Stimulated activated memory B cell treated with anti-CD40 and anti-IgM and Interleukin-4, amounts not matched to agents 10 μg/mL and 1 μg/mL and 100 μg/mL, for 72 hours (primary cell): ENCODE results near the gene ATP2C1.
"Not testable (repeated sequence)": the region's sequence is repeated elsewhere in the genome, so short reads cannot be mapped to it uniquely, and the experiment has no call there.

ENCODE experiments used
- ATAC-seq: fragments of 150-1000 bp; cut with Tn5 transposase; 2 replicates; pipeline ENCODE4 v1.10.0; 2021
- H3K27ac Mint-ChIP-seq: one replicate; pipeline ENCODE4 v1.8.0; 2022; ENCODE audit warnings: mild to moderate bottlenecking, mixed read lengths
- H3K27me3 Mint-ChIP-seq: one replicate; pipeline ENCODE4 v1.8.0; 2022; ENCODE audit warnings: mixed read lengths
- H3K36me3 Mint-ChIP-seq: one replicate; pipeline ENCODE4 v1.8.0; 2022; ENCODE audit warnings: mixed read lengths
- H3K4me1 Mint-ChIP-seq: one replicate; pipeline ENCODE4 v1.8.0; 2022; ENCODE audit warnings: mixed read lengths
- H3K4me3 Mint-ChIP-seq: one replicate; pipeline ENCODE4 v1.8.0; 2022; ENCODE audit warnings: mild to moderate bottlenecking, moderate library complexity, mixed read lengths
- H3K9me3 Mint-ChIP-seq: one replicate; pipeline ENCODE4 v1.8.0; 2022; ENCODE audit warnings: mixed read lengths

The ATP2C1 gene

GRCh38 chr3:130893376-130894129, at the start of gene ATP2C1:
Gene ATP2C1 (plus strand): TSS chr3:130894084. CDS start chr3:130894770, 686 bp downstream.
- Mint-ChIP-seq H3K9me3 (no peaks in the 10 kb centered on the region), H3K27me3 (peaks cover 2% of the 10 kb centered on the region), H3K4me1 (peaks cover 34% of the 10 kb centered on the region), H3K36me3 (no peaks in the 10 kb centered on the region), H3K4me3 (peak within 1 kb of the TSS; percentile 98), H3K27ac (peak within 1 kb of the TSS; percentile 99)
- ATAC-seq = peak; percentile 98

DNA sequence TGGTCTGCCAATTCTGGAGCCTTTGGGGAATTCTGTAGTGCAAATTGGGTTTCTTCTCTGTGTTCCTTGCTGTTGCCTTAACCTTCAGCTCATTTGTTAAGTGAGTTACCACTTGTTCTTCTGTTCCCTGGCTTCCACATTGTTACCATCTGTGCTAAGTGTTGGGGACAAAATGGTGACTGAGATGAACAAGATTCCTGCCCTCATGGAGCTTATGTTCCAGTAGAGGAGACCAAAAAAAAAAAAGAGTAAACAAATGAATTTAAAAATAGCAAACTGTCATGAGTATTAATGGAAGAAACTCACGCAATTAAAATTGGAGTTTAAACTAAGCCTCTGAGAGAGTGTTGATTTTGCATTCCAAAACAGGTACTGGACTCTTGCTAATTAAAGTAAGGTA, 49.4 kb upstream of the ATP2C1 start:
- Mint-ChIP-seq H3K36me3 (no peaks in the 10 kb centered on the region), H3K4me1 (peaks cover 11% of the 10 kb centered on the region), H3K27ac (no peak overlapping the region), H3K27me3 (peaks cover 9% of the 10 kb centered on the region), H3K4me3 (no peak overlapping the region), H3K9me3 (no peaks in the 10 kb centered on the region)
- ATAC-seq = no peak

- Mint-ChIP-seq H3K27ac (no peak overlapping the region), H3K36me3 (no peaks in the 10 kb centered on the region), H3K4me3 (no peak overlapping the region), H3K27me3 (peaks cover 9% of the 10 kb centered on the region), H3K9me3 (no peaks in the 10 kb centered on the region), H3K4me1 (peaks cover 18% of the 10 kb centered on the region)
- no peak for ATAC-seq
Measured at GRCh38 chr3:130846181-130846580, 47.7 kb upstream of the ATP2C1 start.

GRCh38 chr3:130849091-130849552, 44.8 kb upstream of the ATP2C1 start:
- H3K4me3 Mint-ChIP-seq = no peak overlapping the region
- peaks cover 9% of the 10 kb centered on the region for H3K27me3 Mint-ChIP-seq
- ATAC-seq = no peak
- no peaks in the 10 kb centered on the region for H3K36me3 Mint-ChIP-seq
- peaks cover 18% of the 10 kb centered on the region for H3K4me1 Mint-ChIP-seq
- H3K9me3 Mint-ChIP-seq = no peaks in the 10 kb centered on the region
- no peak overlapping the region for H3K27ac Mint-ChIP-seq

GRCh38 chr3:130850044-130850797, 43.7 kb upstream of the ATP2C1 start:
- Mint-ChIP-seq H3K27ac (peak overlapping the region; percentile 50), H3K9me3 (no peaks in the 10 kb centered on the region), H3K4me1 (peaks cover 18% of the 10 kb centered on the region), H3K4me3 (peak overlapping the region; percentile 33), H3K36me3 (no peaks in the 10 kb centered on the region), H3K27me3 (peaks cover 17% of the 10 kb centered on the region)
- ATAC-seq = peak; percentile 90

DNA sequence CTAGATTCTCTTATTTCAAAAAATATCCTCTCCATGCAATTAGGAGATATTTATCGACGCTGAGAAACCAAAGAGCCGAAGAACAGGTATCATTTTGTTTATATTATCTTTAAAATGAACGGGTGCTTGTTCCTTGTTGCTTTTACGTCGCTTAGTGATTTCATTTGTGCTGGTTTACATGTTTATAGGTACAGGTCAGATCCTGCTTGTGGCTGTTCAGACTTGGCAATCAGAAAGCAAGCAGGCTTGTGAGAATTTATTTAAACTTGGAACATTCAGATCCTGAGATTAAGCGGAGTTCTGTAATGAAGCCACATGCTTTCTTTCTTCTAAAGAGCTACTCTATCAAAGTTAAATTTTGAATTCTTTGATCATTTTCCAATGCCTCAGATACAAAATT, 43.0 kb upstream of the ATP2C1 start:
- Mint-ChIP-seq H3K27ac (peak overlapping the region; percentile 50), H3K4me1 (peaks cover 18% of the 10 kb centered on the region), H3K27me3 (peaks cover 21% of the 10 kb centered on the region), H3K4me3 (peak overlapping the region; percentile 21), H3K9me3 (no peaks in the 10 kb centered on the region), H3K36me3 (no peaks in the 10 kb centered on the region)
- ATAC-seq = no peak

- Mint-ChIP-seq H3K36me3 (no peaks in the 10 kb centered on the region), H3K9me3 (no peaks in the 10 kb centered on the region)
Measured at GRCh38 chr3:130851277-130851676, 42.6 kb upstream of the ATP2C1 start.

DNA sequence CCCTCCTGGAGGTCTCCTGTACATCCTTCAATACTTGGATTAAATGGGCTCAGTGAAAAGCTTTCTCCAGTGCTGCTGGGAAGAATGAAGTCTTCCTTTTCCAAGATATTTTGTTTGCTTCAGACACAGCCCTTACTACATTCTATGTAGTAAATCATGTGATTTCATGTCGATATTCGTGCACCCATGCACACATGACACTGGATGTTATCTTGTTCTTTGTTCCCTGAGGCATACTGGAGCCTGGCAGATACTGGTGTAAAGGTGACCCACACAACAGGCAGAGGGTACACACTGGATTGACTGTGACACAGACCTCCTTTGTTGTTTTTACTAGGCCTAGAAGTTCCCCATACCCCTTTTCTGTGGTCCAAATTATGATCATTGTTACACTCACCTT, 40.3 kb upstream of the ATP2C1 start:
- Mint-ChIP-seq H3K27me3 (peaks cover 12% of the 10 kb centered on the region), H3K9me3 (no peaks in the 10 kb centered on the region), H3K27ac (no peak overlapping the region), H3K4me1 (peaks cover 18% of the 10 kb centered on the region), H3K36me3 (no peaks in the 10 kb centered on the region), H3K4me3 (no peak overlapping the region)
- no peak for ATAC-seq

More at GRCh38 chr3:130851277-130851676, 42.6 kb upstream of the ATP2C1 start:
- Mint-ChIP-seq H3K27ac (no peak overlapping the region), H3K4me3 (no peak overlapping the region), H3K4me1 (peaks cover 18% of the 10 kb centered on the region), H3K27me3 (peaks cover 21% of the 10 kb centered on the region)
- ATAC-seq = no peak

GRCh38 chr3:130854208-130854864, 39.5 kb upstream of the ATP2C1 start:
- H3K27ac Mint-ChIP-seq = no peak overlapping the region
- H3K36me3 Mint-ChIP-seq = no peaks in the 10 kb centered on the region
- peak; percentile 49 for ATAC-seq
- no peak overlapping the region for H3K4me3 Mint-ChIP-seq
- H3K4me1 Mint-ChIP-seq = peaks cover 14% of the 10 kb centered on the region
- peaks cover 12% of the 10 kb centered on the region for H3K27me3 Mint-ChIP-seq
- H3K9me3 Mint-ChIP-seq = no peaks in the 10 kb centered on the region

DNA sequence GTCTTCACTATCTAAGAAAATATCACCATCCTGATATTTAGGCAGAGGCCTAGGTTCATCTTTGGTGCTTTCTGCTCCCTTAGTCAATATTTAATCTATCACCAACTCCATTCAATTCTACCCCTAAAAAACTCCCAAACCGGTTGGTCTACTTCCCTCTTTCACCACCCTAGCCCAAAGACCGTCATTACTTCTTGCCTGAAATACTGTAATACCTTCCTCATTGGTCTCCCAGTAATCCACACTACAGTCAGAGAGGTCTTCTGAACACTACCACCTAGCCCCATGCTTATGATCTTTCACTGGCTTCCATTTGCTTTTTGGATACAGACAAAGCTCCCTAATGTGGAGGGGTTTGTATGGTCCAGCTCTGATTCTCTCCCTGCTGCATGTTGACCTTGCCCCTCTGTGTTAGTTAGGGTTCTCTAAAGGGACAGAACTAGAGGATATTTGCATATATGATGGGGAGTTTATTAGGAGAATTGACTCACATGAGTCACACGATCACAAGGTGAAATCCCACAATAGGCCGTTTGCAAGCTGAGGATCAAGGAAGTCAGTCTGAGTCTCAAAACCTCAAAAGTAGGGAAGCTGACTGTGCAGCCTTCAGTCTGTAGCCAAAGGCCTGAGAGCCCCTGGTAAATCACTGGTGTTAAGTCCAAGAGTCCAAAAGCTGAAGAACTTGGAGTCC, 36.4 kb upstream of the ATP2C1 start:
- H3K27ac Mint-ChIP-seq = no peak overlapping the region
- no peak overlapping the region for H3K4me3 Mint-ChIP-seq
- H3K36me3 Mint-ChIP-seq = no peaks in the 10 kb centered on the region
- H3K4me1 Mint-ChIP-seq = no peaks in the 10 kb centered on the region
- peak; percentile 42 for ATAC-seq
- H3K27me3 Mint-ChIP-seq = peaks cover 21% of the 10 kb centered on the region
- no peaks in the 10 kb centered on the region for H3K9me3 Mint-ChIP-seq

DNA sequence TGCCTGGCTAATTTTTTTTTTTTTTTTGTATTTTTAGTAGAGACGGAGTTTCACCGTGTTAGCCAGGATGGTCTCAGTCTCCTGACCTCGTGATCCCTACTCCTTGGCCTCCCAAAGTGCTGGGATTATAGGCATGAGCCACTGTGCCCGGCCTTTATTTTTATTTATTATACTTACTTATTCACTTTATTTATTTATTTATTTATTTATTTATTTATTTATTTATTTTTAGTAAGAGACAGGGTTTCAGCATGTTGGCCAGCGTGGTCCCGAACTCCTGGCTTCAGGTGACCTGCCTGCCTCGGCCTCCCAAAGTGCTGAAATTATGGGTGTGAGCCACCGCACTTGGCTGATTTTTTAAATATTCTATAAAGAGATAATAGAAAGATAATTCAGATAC, 31.8 kb upstream of the ATP2C1 start:
- not testable (repeated sequence) for H3K36me3 Mint-ChIP-seq, H3K4me3 Mint-ChIP-seq, H3K27ac Mint-ChIP-seq, H3K9me3 Mint-ChIP-seq, ATAC-seq, H3K4me1 Mint-ChIP-seq, H3K27me3 Mint-ChIP-seq

DNA sequence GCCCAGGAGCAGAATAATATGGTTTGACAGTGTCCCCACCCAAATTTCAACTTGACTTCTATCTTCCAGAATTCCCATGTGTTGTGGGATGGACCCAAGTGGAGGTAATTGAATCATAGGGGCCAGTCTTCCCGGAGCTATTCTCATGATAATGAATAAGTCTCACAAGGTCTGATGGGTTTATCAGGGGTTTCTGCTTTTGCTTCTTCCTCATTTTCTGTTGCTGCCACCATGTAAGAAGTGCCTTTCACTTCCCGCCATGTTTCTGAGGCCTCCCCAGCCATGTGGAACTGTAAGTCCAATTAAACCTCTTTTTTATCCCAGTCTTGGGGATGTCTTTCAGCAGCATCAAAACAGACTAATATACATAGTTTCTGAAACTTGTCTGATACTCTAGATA, 28.4 kb upstream of the ATP2C1 start:
- H3K4me3 Mint-ChIP-seq = no peak overlapping the region
- H3K36me3 Mint-ChIP-seq = no peaks in the 10 kb centered on the region
- ATAC-seq = no peak
- peaks cover 2% of the 10 kb centered on the region for H3K9me3 Mint-ChIP-seq
- no peaks in the 10 kb centered on the region for H3K4me1 Mint-ChIP-seq
- peaks cover 7% of the 10 kb centered on the region for H3K27me3 Mint-ChIP-seq
- H3K27ac Mint-ChIP-seq = no peak overlapping the region

DNA sequence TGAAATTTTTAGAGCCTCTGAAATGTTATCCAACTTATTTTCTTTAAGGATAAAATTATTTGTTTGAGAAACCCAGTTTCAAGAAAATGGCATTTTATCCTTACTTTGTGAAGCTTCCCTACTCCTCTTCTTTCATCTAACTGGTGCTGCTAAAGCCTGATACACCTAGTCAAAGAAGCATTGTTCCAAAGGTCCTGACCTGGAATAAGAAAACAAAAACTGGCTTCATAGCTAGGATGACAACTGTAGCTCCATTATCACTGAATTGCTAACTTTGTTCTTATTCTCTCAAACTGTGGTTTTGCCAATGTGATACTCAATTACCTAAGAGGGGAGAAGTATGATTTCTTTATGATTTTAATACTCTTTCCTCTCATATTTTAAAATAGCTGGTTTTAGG, 27.6 kb upstream of the ATP2C1 start:
- no peak overlapping the region for H3K27ac Mint-ChIP-seq
- no peak overlapping the region for H3K4me3 Mint-ChIP-seq
- no peaks in the 10 kb centered on the region for H3K4me1 Mint-ChIP-seq
- no peaks in the 10 kb centered on the region for H3K36me3 Mint-ChIP-seq
- no peaks in the 10 kb centered on the region for H3K27me3 Mint-ChIP-seq
- H3K9me3 Mint-ChIP-seq = peaks cover 2% of the 10 kb centered on the region
- no peak for ATAC-seq

DNA sequence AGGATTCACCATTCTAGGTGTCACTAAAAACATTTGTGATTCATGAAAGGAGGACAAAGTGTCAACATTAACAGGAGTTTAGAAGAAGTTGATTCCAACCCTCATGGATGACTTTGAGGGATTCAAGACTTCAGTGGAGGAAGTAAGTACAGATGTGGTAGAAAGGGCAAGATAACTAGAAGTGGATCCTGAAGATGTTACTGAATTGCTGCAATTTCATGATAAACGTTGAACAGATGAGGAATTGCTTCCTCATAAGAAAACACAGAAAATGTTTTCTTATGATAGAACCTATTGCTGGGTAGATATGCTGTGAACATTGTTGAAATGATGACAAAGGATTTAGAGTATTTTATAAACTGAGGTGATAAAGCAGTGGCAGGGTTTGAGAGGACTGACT, 23.5 kb upstream of the ATP2C1 start:
- Mint-ChIP-seq H3K4me1 (no peaks in the 10 kb centered on the region), H3K27me3 (no peaks in the 10 kb centered on the region), H3K27ac (no peak overlapping the region), H3K36me3 (no peaks in the 10 kb centered on the region), H3K9me3 (no peaks in the 10 kb centered on the region), H3K4me3 (no peak overlapping the region)
- no peak for ATAC-seq

GRCh38 chr3:130876594-130876993, 17.3 kb upstream of the ATP2C1 start:
- Mint-ChIP-seq H3K4me1 (no peaks in the 10 kb centered on the region), H3K36me3 (no peaks in the 10 kb centered on the region), H3K4me3 (no peak overlapping the region), H3K27ac (no peak overlapping the region), H3K27me3 (no peaks in the 10 kb centered on the region), H3K9me3 (peaks cover 12% of the 10 kb centered on the region)
- no peak for ATAC-seq
